GM21423 (cell line): ENCODE results near the gene KCNMA1.

Experiments
- ATAC-seq: cut with Tn5 transposase; IDR thresholded peaks from one replicate; pipeline ENCODE4 v1.9.1; 2021; ENCODE audit warnings: mild to moderate bottlenecking, moderate library complexity; ENCODE audit not compliant: unreplicated experiment

Gene KCNMA1

GRCh38 chr10:77077316-77077945, 560.2 kb downstream of the KCNMA1 start:
- no peak for ATAC-seq

DNA sequence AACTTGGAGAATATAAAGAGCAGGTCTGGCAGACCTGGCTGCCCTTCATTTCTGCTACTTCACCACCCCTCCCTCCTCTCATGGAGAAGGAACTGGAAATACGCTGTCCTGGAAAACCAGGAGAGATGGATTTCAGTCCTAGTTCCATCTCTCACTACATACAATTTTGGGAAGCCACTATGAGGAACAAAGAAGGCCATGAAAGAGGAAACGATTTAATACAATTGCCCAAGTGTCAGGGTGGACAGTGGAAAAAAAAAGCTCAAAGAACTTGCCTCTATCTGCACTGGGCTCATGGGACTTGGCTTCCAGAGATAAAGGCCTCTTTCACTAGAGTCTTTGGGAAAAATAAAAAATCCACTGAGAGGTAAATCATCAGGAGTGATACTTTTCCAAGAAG, 561.7 kb downstream of the KCNMA1 start:
- ATAC-seq = no peak

- no peak for ATAC-seq
These were observed 563.4 kb downstream of the KCNMA1 start for GRCh38 chr10:77074104-77074624.

- no peak for ATAC-seq
These were observed 564.0 kb downstream of the KCNMA1 start for GRCh38 chr10:77073663-77073960.

- no peak for ATAC-seq
These were observed 564.6 kb downstream of the KCNMA1 start for GRCh38 chr10:77072836-77073662.

DNA sequence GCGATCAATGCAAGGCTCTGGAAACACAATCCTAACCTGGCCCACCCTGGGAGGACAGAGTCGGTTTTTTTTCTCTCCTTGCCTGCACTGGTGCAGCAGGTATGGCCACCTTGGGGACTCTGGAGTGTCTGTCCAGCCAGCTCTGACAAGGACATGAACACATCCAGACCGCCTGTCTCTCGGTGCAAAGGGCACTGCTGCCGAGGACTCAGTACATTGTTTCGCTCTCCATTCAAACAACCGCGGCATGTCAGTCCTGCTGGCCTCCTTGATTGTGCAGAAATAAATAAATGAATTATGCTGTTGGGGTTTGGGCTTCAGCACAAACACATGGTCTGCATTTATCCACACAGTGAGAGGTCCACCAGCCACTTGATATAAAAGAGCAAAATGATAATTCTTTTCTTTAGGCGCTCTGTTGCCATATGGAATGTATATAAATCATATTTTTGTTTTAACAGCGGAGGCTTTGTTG, 565.2 kb downstream of the KCNMA1 start:
- ATAC-seq = no peak

GRCh38 chr10:77071956-77072355, 565.7 kb downstream of the KCNMA1 start:
- no peak for ATAC-seq

DNA sequence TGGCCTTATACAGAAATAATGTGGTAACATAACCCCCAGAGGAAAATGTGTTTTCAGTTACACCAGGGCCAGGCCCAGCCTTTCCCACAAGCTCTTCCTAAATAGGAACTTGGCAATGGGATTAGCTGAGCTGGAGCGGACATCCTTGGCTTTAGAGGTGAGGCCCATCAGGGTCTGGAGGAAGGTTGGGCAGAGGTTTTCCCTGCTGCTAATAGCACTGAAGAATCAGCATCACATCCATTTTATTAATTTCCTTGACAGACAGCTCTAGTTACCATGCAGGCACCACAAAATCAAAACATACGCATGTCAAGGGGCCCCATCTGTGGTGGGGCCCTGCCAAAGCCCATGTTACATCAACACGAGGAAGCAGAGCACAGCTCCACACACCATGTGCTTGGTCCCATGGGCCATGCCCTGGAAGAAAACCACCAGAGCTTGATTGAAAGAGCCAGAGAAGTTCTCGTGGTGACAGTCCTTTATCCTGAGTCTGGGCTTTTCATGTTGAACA, 566.6 kb downstream of the KCNMA1 start:
- ATAC-seq = no peak

- no peak for ATAC-seq
These were observed 567.3 kb downstream of the KCNMA1 start for GRCh38 chr10:77070346-77070745.

DNA sequence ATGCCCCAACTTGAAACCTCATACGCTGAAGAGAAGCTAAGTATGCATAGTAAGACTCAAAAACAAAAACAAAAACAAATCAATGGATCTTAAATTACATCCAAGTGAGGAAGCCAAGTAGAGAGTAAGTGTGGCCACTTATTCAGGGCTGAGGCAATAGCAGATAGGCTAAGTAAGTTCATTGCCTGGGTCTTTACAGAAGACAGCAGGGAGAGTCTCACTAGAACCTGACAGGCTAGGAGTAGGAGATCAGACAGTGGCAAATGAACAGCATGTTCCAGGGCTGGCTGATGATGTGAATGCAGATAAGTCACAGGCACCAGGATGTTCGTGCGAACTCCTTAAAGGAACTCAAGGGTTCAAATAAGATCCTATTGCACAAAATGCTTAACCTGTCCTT, 568.6 kb downstream of the KCNMA1 start:
- no peak for ATAC-seq

DNA sequence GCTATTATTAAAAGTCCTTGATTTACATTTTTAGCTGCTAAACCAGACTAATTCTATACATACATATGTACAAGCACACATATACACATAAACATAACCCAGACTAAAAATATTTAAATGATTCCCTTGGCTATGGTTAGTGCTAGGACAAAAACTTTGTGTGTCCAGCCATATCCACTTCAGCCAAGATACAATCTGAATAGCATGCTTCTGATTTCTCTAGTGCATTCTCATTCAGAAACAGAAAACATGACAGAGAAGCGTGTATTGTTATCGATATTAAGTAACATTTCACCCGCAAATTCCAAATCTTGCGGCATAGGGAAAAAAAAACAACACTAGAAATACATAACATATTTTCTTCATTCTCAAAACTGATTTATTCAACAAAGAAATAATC, 569.3 kb downstream of the KCNMA1 start:
- no peak for ATAC-seq

- ATAC-seq = no peak
These were observed 575.2 kb downstream of the KCNMA1 start for GRCh38 chr10:77062381-77062780.

GRCh38 chr10:77060913-77061312, 576.7 kb downstream of the KCNMA1 start:
- ATAC-seq = no peak

DNA sequence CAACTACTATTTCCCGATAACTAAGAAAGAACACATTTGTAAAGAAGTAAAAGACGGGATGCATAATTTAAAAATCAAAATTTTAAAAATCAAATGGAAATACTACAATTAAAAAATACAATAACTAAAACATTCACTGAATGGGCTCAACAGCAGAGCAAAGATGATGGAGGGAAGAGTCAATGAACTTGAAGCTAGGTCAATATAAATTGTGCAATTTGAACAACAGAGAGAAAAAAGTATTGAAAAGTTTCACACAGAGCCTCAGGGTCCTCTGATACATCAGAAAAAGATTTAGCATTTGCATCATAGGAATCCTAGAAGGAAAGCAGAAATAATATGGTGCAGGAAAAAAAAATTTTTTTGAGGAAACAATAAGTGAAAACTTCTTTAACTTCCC, 581.0 kb downstream of the KCNMA1 start:
- ATAC-seq = no peak

- no peak for ATAC-seq
These were observed 585.0 kb downstream of the KCNMA1 start for GRCh38 chr10:77052593-77052992.

DNA sequence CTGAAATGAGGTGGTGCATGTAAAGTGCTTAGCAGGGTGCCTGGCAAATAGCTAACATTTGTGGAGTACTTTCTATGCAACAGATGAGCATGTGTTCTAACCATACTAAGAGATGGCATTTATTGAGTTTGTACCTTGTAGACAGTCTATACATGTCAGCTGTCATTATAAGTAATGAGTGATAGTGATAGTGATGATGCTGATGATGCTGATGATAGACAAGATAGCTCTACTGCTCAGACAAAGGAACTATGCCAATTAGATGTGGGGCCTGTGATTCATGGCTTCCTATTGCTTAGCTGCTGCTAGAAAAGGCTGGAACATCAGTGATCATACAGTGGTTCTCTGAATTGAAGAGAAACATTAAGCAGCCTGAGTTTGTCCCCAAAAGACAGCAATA, 585.8 kb downstream of the KCNMA1 start:
- ATAC-seq = no peak

DNA sequence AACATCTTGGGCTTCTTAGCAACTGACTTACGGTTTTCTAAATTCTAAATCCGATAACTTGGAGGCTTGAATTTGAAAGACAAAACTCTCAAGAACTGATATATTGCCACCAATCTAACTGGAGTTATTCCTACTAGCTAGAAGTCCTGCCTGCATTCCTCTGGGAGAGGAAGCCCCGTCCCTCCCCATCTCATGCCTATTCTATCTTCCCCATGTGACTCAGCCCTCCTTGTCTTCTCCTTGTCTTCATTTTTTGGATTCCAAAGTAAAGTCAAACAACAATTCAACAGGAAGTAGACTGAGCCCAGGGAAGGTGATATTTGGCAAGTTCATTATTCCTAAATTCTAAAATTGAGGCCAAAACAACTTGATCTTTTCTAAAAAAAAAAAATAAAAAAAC, 587.7 kb downstream of the KCNMA1 start:
- no peak for ATAC-seq

- no peak for ATAC-seq
These were observed 588.5 kb downstream of the KCNMA1 start for GRCh38 chr10:77049146-77049545.

DNA sequence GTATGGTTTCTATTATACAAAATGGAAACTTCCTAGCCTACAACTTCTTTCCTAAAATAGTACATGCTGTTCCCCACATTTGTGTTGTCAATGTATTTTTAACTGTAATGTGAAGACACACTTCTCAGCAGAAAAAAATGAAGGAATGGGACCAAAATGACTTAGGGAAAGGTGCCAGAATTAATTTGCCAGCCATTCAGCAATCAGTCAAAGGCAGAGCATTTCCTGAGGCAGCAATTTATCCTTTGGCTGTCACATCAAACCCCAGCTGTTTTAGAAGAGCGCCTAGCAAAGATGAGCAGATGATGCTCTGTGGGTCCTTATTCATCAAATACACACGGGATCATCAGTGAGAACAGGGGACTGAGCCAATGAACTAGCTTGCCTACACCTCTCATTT, 592.5 kb downstream of the KCNMA1 start:
- no peak for ATAC-seq

- ATAC-seq = no peak
These were observed 594.2 kb downstream of the KCNMA1 start for GRCh38 chr10:77043420-77043763.

DNA sequence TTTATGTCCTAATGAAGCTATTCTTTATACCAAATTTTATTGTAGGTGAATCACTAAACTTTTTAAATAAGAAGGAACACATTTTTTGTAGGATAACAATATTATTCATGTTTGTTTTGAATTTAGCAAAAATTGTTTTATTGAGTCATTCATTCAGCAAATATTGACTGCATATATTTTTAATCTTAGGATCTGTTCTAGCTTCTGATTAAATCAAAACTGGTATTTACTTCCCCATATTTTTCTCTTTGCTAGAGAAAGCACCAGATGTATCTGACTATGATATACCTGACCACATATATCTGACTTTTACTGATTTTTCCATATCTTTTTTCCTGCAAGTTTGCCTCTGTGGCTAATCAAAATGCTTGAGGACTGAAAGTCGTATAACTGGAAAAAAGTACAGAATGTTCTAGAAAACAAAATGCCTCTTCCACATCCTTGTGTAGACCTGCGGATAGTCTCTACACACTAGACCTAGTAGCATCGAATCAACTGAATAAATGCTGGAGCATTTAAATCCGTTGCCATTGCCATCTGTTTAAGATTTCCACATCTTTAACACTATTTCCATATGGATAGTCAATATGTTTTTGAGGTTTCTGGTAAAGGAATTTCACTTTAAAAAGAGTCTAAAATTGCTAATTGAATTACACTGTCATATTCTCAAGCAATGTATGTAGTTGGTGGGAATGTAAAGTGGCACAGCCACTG, 594.7 kb downstream of the KCNMA1 start:
- no peak for ATAC-seq
